Gastroesophageal sphincter (tissue), 4 donors: ENCODE results near the gene WNT16. TPM values are rescaled to one million over a fixed set of nuclear protein-coding genes. Genes with fewer than 3 reads are reported as not detected.

Source experiments
- ATAC-seq: fragments of 150-250 bp; one replicate; pipeline ENCODE4 v1.9.1; 2016; ENCODE audit warnings: mild to moderate bottlenecking, moderate library complexity
- H3K27ac ChIP-seq, 4 donors: fragments of 200-600 bp; sonication (generic) in 3 of 4; 1 replicate in 3 of 4; 2 replicates in 1 of 4; pipeline ENCODE4 v1.5.1; 2016 to 2019
- H3K27me3 ChIP-seq: fragments of 200-600 bp; sonication (generic); one replicate; pipeline ENCODE4 v1.5.1; 2019
- H3K36me3 ChIP-seq, 2 donors: fragments of 200-600 bp; sonication (generic); one replicate each; pipeline ENCODE4 v1.5.1; 2019; ENCODE audit warnings: control low read depth in 1 of 2
- H3K4me1 ChIP-seq, 3 donors: fragments of 200-600 bp; sonication (generic); 1 replicate in 2 of 3; 2 replicates in 1 of 3; pipeline ENCODE4 v1.5.1; 2016 to 2019; ENCODE audit warnings: control low read depth in 2 of 3
- H3K4me3 ChIP-seq, 2 donors: fragments of 200-600 bp; sonication (generic); one replicate each; pipeline ENCODE4 v1.5.1; 2019; ENCODE audit warnings: mild to moderate bottlenecking in 1 of 2, moderate library complexity in 1 of 2
- H3K9me3 ChIP-seq, 3 donors: fragments of 200-600 bp; sonication (generic); one replicate each; pipeline ENCODE4 v1.5.1; 2017 to 2019; ENCODE audit warnings: control low read depth in 2 of 3
- CTCF ChIP-seq, 4 experiments: fragments of 200-600 bp in 2 of 4; fragments of 450-650 bp in 2 of 4; sonication (generic) in 1 of 4; IDR thresholded peaks; one replicate each; pipeline ENCODE4 v1.5.1; 2017 to 2019; ENCODE audit warnings: antibody characterized with exemption in 4 of 4, mild to moderate bottlenecking in 2 of 4, moderate library complexity in 2 of 4
- EP300 ChIP-seq: sonication (generic); formaldehyde crosslinking; IDR thresholded peaks from one replicate; pipeline ENCODE4 v1.6.1; 2017; ENCODE audit warnings: antibody characterized with exemption, mild to moderate bottlenecking
- POLR2A ChIP-seq, 2 donors: fragments of 450-650 bp; IDR thresholded peaks; one replicate each; pipeline ENCODE4 v1.6.1; 2017; ENCODE audit warnings: antibody characterized with exemption in 2 of 2, mild to moderate bottlenecking in 2 of 2, moderate library complexity in 1 of 2
- POLR2AphosphoS5 ChIP-seq: sonication (generic); formaldehyde crosslinking; IDR thresholded peaks from one replicate; pipeline ENCODE4 v1.6.1; 2017; ENCODE audit warnings: antibody characterized with exemption
- WGBS, 2 donors: methylation state at CpG; one replicate each; pipeline ENCODE4 v1.1.5; 2018; ENCODE audit warnings: low coverage in 1 of 2; 5-methylcytosine and 5-hydroxymethylcytosine counted together
- total RNA-seq, 4 donors: library from RNA; depleted of rRNA; stranded (reverse); fragments of >200 nt; gene quantifications; one replicate each; pipeline ENCODE4 v1.1.0, GENCODE V29; 2016

Gene WNT16
- total RNA-seq, 4 donors from 2014 or later: 0.13 to 0.17 (median 0.16) TPM; not detected in 1

GRCh38 chr7:121341933-121342332 is 13.1 kb downstream of the WNT16 start:
- TF ChIP-seq EP300 (no peak), POLR2A (IDR thresholded peaks at IDR 0.05) (no peak), CTCF (IDR thresholded peaks at IDR 0.05) (no peak), POLR2AphosphoS5 (no peak)
- Histone ChIP-seq H3K9me3 (no peaks in the 10 kb centered on the region), H3K27ac (no peak overlapping the region), H3K4me1 (peaks cover 0 to 3% (median 0%) of the 10 kb centered on the region in 3 donors), H3K36me3 (peaks cover 0 to 16% of the 10 kb centered on the region in 2 donors), H3K4me3 (no peak overlapping the region), H3K27me3 (no peaks in the 10 kb centered on the region)
- no peak for ATAC-seq

GRCh38 chr7:121342631-121343030 is 13.8 kb downstream of the WNT16 start:
- no peak for ATAC-seq
- Histone ChIP-seq H3K9me3 (no peaks in the 10 kb centered on the region), H3K27me3 (no peaks in the 10 kb centered on the region), H3K4me3 (no peak overlapping the region), H3K4me1 (peaks cover 0 to 3% (median 0%) of the 10 kb centered on the region in 3 donors), H3K36me3 (peaks cover 0 to 20% of the 10 kb centered on the region in 2 donors), H3K27ac (no peak overlapping the region)
- TF ChIP-seq EP300 (no peak), POLR2AphosphoS5 (no peak), CTCF (IDR thresholded peaks at IDR 0.05) (no peak), POLR2A (IDR thresholded peaks at IDR 0.05) (no peak)
- WGBS, 2 donors: 67 to 81% methylated on average over 1 to 4 of the region's 4 CpGs

- no peak overlapping the region for H3K27ac ChIP-seq
- peaks cover 0 to 3% (median 0%) of the 10 kb centered on the region in 3 donors for H3K4me1 ChIP-seq
- H3K9me3 ChIP-seq: no peaks in the 10 kb centered on the region
- TF ChIP-seq POLR2AphosphoS5 (no peak), CTCF (IDR thresholded peaks at IDR 0.05) (no peak), EP300 (no peak), POLR2A (IDR thresholded peaks at IDR 0.05) (no peak)
- 59 to 79% methylated on average over 3 of the region's 3 CpGs for WGBS, 2 donors
- H3K27me3 ChIP-seq: no peaks in the 10 kb centered on the region
- ATAC-seq: no peak
- H3K36me3 ChIP-seq: peaks cover 0 to 20% of the 10 kb centered on the region in 2 donors
- H3K4me3 ChIP-seq: no peak overlapping the region
These were observed 14.5 kb downstream of the WNT16 start for GRCh38 chr7:121343302-121343701.

- Histone ChIP-seq H3K27me3 (no peaks in the 10 kb centered on the region), H3K9me3 (no peaks in the 10 kb centered on the region), H3K4me1 (peaks cover 0 to 3% (median 0%) of the 10 kb centered on the region in 3 donors), H3K36me3 (peaks cover 0 to 20% of the 10 kb centered on the region in 2 donors), H3K4me3 (no peak overlapping the region), H3K27ac (no peak overlapping the region)
- 80 to 87% methylated on average over 2 of the region's 2 CpGs for WGBS, 2 donors
- no peak for ATAC-seq
- no peak for TF ChIP-seq POLR2AphosphoS5
- no peak for TF ChIP-seq POLR2A (IDR thresholded peaks at IDR 0.05)
- no peak for TF ChIP-seq CTCF (IDR thresholded peaks at IDR 0.05)
- TF ChIP-seq EP300: no peak
These were observed 15.3 kb downstream of the WNT16 start for GRCh38 chr7:121344093-121344492.

- TF ChIP-seq CTCF (IDR thresholded peaks at IDR 0.05): no peak
- no peak for TF ChIP-seq POLR2A (IDR thresholded peaks at IDR 0.05)
- TF ChIP-seq EP300: no peak
- no peak for TF ChIP-seq POLR2AphosphoS5
- 77 to 88% methylated on average over 1 of the region's 1 CpG for WGBS, 2 donors
- Histone ChIP-seq H3K4me3 (no peak overlapping the region), H3K9me3 (no peaks in the 10 kb centered on the region), H3K36me3 (peaks cover 0 to 20% of the 10 kb centered on the region in 2 donors), H3K4me1 (peaks cover 0 to 3% (median 0%) of the 10 kb centered on the region in 3 donors), H3K27ac (no peak overlapping the region), H3K27me3 (no peaks in the 10 kb centered on the region)
- ATAC-seq: no peak
These were observed 15.7 kb downstream of the WNT16 start for GRCh38 chr7:121344497-121344896.
